ENCODE data around the gene SPTBN5.

Gene SPTBN5

GRCh38 chr15:41900526-41901380 is 6.9 kb upstream of the SPTBN5 start:
- DNase-seq = no peak

- no peak for DNase-seq
These were observed 6.1 kb upstream of the SPTBN5 start for GRCh38 chr15:41899854-41900442.

GRCh38 chr15:41897363-41897799 is 3.5 kb upstream of the SPTBN5 start:
- no peak for DNase-seq

- DNase-seq = no peak
These were observed 2.7 kb upstream of the SPTBN5 start for GRCh38 chr15:41896566-41896965.

GRCh38 chr15:41895957-41896356 is 2.1 kb upstream of the SPTBN5 start:
- no peak for DNase-seq

GRCh38 chr15:41895491-41895890 is 1.6 kb upstream of the SPTBN5 start:
- DNase-seq = no peak

- DNase-seq = peak; percentile 45
These were observed 1.1 kb upstream of the SPTBN5 start for GRCh38 chr15:41894791-41895463.

- no peak for DNase-seq
These were observed 468 bp upstream of the SPTBN5 start for GRCh38 chr15:41894251-41894790.

GRCh38 chr15:41892621-41893421 is 1.0 kb downstream of the SPTBN5 start:
- no peak for DNase-seq

GRCh38 chr15:41891946-41892345 is 1.9 kb downstream of the SPTBN5 start:
- DNase-seq = no peak

- DNase-seq = no peak
These were observed 2.6 kb downstream of the SPTBN5 start for GRCh38 chr15:41891226-41891625.

- no peak for DNase-seq
These were observed 3.7 kb downstream of the SPTBN5 start for GRCh38 chr15:41890050-41890690.

GRCh38 chr15:41888662-41889253 is 5.1 kb downstream of the SPTBN5 start:
- DNase-seq = no peak

GRCh38 chr15:41887893-41888292 is 6.0 kb downstream of the SPTBN5 start:
- no peak for DNase-seq

- DNase-seq = no peak
These were observed 6.7 kb downstream of the SPTBN5 start for GRCh38 chr15:41887161-41887560.

- DNase-seq = no peak
These were observed 7.1 kb downstream of the SPTBN5 start for GRCh38 chr15:41886741-41887140.

- DNase-seq = no peak
These were observed 8.0 kb downstream of the SPTBN5 start for GRCh38 chr15:41885841-41886240.

- no peak for DNase-seq
These were observed 8.5 kb downstream of the SPTBN5 start for GRCh38 chr15:41885321-41885720.

- no peak for DNase-seq
These were observed 9.4 kb downstream of the SPTBN5 start for GRCh38 chr15:41884458-41884857.

- no peak for DNase-seq
These were observed 10.4 kb downstream of the SPTBN5 start for GRCh38 chr15:41883484-41883825.

GRCh38 chr15:41882689-41883483 is 11.0 kb downstream of the SPTBN5 start:
- DNase-seq = no peak

All from kidney glomerular epithelial cell (primary cell).